AG09319 (cell line): Measurements from ENCODE around the gene ATXN1.

Experiments used
- DNase-seq: peaks from one replicate; pipeline ENCODE4 v3.0.0-alpha.2; 2010; ENCODE audit warnings: low read depth; ENCODE audit errors: extremely low read depth
- TF ChIP-seq, protein P1 (sequence below): IDR thresholded peaks from 2 replicates; pipeline ENCODE4 v1.5.1; 2011; ENCODE audit warnings: low read depth, mild to moderate bottlenecking, inconsistent platforms, low read length, moderate library complexity

ATXN1 gene

GRCh38 chr6:16760516-16761470, at the start of gene ATXN1:
TSS of gene ATXN1 (minus strand) at chr6:16761460.
- TF ChIP-seq, protein P1, sequence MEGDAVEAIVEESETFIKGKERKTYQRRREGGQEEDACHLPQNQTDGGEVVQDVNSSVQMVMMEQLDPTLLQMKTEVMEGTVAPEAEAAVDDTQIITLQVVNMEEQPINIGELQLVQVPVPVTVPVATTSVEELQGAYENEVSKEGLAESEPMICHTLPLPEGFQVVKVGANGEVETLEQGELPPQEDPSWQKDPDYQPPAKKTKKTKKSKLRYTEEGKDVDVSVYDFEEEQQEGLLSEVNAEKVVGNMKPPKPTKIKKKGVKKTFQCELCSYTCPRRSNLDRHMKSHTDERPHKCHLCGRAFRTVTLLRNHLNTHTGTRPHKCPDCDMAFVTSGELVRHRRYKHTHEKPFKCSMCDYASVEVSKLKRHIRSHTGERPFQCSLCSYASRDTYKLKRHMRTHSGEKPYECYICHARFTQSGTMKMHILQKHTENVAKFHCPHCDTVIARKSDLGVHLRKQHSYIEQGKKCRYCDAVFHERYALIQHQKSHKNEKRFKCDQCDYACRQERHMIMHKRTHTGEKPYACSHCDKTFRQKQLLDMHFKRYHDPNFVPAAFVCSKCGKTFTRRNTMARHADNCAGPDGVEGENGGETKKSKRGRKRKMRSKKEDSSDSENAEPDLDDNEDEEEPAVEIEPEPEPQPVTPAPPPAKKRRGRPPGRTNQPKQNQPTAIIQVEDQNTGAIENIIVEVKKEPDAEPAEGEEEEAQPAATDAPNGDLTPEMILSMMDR = no peak
- DNase-seq = no peak

- TF ChIP-seq, protein P1 = no peak
- no peak for DNase-seq
Measured at GRCh38 chr6:16810411-16810810, 49.2 kb upstream of the ATXN1 start.

GRCh38 chr6:16809753-16810358, 48.6 kb upstream of the ATXN1 start:
- DNase-seq = no peak
- TF ChIP-seq, protein P1 = no peak

- TF ChIP-seq, protein P1 = no peak
Measured at GRCh38 chr6:16807956-16808355, 46.7 kb upstream of the ATXN1 start.

DNA sequence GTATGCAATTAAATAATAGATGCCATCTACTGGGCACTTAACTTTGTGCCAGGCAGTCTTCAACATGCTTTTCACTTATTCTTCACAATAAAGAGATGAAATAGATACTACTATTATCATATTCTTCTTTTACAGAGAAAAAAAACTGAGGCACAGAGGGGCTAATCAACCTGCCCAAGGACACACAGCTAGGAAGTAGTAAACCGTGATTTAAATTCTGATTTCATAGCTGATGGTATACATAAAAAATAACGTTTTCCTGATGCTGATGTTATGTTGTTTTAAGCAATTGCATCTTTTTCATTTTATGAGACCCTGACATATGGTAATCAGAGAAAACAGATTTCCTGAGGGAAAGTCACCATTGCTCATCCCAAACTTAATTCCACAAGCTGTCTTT, 45.1 kb upstream of the ATXN1 start:
- TF ChIP-seq, protein P1 = no peak
- DNase-seq = no peak

More at GRCh38 chr6:16807956-16808355, 46.7 kb upstream of the ATXN1 start:
- DNase-seq = no peak

DNA sequence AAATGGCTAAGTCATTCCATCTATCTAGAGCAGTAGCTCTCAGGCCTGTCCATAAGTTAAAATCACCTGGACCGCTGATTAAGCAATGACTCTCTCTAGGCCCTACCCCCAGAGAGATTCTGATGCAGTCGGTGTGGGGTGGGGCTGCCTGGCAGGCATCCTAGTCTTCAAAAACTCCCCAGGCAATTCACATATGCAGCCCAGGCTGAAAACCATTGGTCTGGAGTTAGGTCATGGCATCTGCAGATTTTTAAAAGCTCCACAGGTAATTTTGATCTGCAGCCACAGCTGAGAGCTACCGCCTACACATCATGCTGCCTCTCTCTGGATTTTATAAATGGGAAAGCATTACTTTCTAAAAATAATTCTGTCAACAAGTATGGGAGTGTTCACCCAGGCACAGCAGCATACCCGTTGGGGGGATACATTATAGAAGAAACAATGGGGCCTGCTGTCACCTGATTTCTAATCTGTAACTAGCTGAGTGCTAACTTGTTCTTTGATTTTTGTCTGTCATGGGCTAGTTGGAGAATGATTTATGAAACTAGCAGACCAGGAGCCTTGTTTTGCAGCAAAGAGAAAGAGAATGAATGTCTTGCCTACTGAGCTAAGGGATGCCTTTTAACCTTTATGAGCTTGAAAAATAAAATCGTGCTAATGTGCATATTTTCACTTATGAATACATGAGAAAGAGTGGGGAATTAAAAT, 44.1 kb upstream of the ATXN1 start:
- no peak for DNase-seq
- TF ChIP-seq, protein P1 = no peak
